GM19025 (cell line): Measurements from ENCODE around the gene MYO3A.

Source experiments
- ATAC-seq: cut with Tn5 transposase; IDR thresholded peaks from one replicate; pipeline ENCODE4 v1.9.1; 2021; ENCODE audit warnings: mild to moderate bottlenecking, low read depth, moderate library complexity; ENCODE audit not compliant: unreplicated experiment

Gene MYO3A

GRCh38 chr10:26243351-26243720, 309.3 kb downstream of the MYO3A start:
- no peak for ATAC-seq

GRCh38 chr10:26249681-26250080, 315.7 kb downstream of the MYO3A start:
- ATAC-seq: no peak

- no peak for ATAC-seq
Measured at GRCh38 chr10:26251925-26252324, 317.9 kb downstream of the MYO3A start.

- ATAC-seq: no peak
Measured at GRCh38 chr10:26254616-26255015, 320.6 kb downstream of the MYO3A start.

- no peak for ATAC-seq
Measured at GRCh38 chr10:26259341-26259740, 325.3 kb downstream of the MYO3A start.
